Activated naive CD4-positive, alpha-beta T cell treated with anti-CD3 and anti-CD28 coated beads, Interleukin-2, amount 50 U/mL, for 16 hours (primary cell): ENCODE measurements around the gene LRP3.
"Not testable (repeated sequence)": the region's sequence is repeated elsewhere in the genome, so short reads cannot be mapped to it uniquely, and the experiment has no call there.

Source experiments
- DNase-seq: peaks from one replicate; pipeline ENCODE4 v3.0.0-alpha.2; 2020

The LRP3 gene

DNA sequence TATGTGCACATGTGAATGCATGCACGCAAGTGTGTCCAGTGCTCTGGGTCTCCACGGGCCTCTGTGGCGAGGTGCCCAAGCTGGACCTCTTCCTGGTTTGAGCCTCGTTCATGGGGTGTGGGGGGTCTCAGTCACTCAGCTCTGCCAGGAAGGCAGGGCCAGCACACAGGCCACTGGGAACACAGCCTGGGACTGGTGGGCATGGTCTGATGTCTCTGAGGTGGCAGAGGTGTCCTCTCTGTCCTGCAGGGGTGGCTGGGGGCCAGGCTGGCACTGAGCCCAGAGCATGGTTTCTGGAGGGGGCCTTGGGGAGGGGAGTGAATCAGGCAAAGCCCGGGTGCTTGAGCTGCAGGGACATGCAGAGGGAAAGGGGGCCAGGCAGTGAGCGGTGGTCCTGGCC lies 9.4 kb downstream of the LRP3 start:
- no peak for DNase-seq

DNA sequence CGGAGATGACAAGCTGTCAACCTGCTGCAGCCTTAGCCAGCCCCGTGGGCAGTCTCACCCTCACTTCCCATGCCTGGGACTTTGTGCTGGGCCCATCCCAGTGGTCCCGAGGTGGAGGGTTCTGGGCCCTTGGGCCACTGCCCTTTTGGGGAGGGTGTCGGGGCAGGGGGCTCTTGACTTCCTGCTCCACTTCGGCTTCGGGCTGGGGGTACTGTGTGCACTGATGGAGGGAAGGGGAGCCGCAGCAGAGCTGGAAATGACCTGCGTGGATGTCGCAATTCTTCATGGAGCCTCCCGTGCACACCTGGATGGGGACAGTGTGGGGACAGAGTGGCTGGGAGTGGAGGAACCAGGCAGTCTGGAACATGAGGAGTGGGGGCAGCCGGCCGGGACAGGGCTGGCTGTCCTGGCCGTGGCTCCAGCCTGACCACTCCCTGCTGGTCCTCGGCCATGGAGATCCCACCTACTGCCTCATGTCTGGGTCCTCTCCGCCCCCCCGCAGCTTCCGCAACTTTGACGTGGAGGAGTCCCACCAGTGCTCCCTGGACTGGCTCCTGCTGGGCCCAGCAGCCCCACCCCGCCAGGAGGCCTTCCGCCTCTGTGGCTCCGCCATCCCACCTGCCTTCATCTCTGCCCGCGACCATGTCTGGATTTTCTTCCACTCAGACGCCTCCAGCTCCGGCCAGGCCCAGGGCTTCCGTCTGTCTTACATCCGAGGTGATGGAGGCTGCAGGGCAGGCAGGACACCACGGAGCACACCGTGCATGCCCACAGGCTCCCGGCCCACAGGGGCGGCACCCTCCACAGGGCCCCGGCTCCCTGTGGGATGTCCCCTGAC lies 10.2 kb downstream of the LRP3 start:
- DNase-seq = no peak

DNA sequence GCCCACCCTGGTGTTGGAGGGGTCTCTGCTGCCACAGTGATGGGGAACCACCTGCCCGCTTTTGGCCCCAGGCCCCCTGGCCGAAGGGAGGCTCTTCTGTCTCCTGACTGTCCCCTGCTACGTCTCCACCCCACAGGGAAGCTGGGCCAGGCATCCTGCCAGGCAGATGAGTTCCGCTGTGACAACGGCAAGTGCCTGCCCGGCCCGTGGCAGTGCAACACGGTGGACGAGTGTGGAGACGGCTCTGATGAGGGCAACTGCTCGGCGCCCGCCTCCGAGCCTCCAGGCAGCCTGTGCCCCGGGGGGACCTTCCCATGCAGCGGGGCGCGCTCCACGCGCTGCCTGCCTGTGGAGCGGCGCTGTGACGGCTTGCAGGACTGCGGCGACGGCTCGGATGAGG lies 11.0 kb downstream of the LRP3 start:
- DNase-seq = no peak

DNA sequence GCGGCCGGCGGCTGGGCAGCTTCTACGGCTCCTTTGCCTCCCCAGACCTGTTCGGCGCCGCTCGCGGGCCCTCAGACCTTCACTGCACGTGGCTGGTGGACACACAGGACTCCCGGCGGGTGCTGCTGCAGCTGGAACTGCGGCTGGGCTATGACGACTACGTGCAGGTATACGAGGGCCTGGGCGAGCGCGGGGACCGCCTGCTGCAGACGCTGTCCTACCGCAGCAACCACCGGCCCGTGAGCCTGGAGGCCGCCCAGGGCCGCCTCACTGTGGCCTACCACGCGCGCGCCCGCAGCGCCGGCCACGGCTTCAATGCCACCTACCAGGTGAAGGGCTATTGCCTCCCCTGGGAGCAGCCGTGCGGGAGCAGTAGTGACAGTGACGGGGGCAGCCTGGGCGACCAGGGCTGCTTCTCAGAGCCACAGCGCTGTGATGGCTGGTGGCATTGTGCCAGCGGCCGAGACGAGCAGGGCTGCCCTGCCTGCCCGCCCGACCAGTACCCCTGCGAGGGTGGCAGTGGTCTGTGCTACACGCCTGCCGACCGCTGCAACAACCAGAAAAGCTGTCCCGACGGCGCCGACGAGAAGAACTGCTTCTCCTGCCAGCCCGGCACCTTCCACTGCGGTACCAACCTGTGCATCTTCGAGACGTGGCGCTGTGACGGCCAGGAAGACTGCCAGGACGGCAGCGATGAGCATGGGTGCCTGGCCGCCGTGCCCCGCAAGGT lies 11.6 kb downstream of the LRP3 start:
- no peak for DNase-seq

DNA sequence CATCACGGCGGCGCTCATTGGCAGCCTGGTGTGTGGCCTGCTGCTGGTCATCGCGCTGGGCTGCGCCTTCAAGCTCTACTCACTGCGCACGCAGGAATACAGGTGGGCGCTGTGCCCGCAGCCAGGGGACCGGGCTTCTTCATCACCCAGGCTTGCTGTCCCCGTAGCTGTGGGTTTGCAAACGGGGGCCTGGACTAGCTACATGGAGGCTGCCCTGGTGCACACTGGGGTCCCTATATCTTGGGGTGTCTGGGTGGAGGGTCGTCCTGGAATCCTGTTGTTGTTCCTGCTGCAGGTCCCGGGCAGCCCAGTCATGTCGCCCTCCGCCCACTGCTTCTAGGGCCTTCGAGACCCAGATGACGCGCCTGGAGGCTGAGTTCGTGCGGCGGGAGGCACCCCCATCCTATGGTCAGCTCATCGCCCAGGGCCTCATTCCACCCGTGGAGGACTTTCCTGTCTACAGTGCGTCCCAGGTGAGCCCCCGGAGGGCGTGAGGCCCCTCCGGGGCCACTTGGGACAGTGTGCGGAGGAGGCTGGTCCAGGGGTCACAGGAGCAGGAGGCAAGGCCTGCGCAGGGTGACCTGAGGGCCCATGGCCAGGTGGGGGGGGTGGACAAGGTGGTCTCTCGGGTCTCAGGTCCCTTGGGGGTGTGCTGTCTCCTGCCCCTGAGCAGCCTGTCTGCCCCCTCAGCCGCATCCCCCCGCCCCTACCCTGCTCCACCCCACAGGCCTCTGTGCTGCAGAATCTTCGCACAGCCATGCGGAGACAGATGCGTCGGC lies 12.3 kb downstream of the LRP3 start:
- DNase-seq = no peak

DNA sequence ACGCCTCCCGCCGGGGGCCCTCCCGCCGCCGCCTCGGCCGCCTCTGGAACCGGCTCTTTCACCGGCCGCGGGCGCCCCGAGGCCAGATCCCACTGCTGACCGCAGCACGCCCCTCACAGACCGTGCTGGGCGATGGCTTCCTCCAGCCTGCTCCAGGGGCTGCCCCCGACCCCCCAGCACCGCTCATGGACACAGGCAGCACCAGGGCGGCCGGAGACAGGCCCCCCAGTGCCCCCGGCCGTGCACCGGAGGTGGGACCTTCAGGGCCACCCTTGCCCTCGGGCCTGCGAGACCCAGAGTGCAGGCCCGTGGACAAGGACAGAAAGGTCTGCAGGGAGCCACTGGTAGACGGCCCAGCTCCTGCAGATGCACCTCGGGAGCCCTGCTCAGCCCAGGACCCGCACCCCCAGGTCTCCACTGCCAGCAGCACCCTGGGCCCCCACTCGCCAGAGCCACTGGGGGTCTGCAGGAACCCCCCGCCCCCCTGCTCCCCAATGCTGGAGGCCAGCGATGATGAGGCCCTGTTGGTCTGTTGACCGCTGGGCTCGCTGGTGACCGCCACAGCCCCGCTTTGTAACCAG lies 13.0 kb downstream of the LRP3 start:
- DNase-seq = no peak

DNA sequence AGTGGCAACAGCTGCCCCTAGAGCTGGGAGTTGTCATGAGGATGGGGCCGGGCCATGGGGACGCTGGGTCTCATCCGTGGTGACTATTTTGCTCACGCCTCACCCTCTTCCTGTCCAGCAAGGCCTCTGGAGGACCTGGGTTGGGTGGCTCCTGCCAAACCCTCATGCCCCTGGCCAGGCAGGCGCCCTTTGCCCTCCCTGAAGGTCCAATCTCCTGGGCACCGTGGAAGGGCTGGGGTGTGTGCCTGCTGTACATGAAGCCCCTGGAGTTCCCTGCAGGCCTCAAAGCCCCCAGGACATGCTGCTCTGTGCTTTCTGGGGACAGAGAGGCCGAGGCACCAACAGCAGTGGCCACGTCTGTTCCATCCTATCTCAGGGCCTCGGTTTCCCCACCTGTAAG lies 13.8 kb downstream of the LRP3 start:
- no peak for DNase-seq

DNA sequence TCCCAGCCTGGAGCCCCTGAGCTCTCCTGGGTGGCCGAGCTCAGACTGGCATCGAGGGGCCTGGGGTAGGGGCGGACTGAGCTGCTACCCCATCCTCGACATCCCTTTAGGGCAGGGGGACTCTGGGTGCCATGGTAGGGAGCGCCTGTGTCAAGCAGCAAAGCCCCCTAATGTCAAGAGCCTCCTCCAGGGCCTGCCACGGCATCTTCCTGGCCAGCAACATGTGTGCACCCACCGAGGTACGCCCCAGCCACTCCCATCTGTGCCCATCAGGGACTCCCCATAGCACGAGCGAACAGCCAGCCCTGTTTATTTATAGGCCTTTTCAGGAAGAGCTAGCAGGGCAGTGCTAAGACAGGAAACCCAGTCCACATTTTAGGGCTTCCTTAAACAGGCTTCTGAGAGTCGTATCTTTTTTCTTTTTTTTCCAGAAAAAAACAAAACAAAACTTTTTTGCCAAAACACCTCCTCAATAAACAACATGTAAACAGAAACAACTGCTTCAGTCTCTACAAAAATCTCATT lies 14.3 kb downstream of the LRP3 start:
- DNase-seq = no peak

DNA sequence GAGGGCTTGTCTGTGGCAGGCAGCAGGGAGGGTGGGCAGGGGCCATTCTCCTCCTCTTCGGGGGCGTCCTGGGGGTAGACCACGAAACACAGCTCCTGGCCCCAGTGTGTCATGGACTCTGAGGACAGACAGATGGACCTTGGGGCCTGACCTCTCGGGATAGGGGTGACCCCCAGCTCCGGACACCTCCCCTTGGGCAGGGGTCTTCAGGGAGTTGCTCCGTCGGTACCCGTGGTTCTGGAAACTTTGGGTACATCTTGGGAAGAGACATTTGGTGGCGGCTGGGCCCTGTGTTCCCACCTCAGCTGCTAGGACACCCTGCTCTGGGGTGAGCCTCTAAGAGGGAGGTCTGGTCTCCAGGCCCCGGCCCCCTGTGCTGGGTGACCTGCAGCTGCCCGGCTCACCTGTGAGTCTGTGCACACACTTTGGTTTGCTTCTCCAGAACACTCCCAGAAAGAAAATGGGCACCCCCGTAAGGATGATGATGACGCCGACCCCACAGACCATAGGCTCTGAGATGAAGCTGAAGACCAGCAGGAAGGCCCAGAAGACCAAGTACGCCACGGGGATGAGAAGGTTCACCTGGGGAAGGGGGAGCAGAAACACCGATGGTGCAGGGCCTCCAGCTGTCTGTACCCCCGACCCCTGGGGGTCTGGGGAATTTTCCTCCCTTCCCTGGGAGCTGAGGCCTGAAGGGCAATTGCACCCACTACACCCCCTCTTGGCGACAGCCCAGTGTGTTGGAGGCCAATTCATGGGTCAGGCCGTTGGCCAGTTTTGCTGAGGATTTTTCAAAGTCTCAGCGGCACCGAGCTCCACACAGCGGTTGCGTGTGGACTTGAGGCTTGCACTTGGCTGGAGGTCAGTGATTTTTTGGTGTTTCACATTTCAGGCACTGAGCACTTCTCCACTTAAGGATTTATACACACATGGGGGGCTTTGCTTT lies 15.0 kb downstream of the LRP3 start:
- no peak for DNase-seq

DNA sequence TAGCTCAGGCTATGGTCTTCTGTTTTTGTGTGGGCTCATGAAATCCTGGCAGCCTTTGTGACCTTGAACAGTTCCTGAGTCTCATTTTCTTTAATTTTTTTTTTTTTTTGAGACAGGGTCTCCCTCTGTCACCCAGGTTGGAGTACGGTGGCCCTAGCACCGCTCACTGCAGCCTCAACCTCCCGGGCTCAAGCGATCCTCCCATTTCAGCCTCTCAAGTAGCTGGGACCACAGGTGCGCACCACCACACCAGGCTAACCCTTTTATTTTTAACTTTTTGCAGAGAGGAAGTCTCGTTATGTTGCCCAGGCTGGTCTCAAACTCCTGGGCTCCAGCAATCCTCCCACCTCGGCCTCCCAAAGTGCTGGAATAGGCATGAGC lies 15.7 kb downstream of the LRP3 start:
- DNase-seq = not testable (repeated sequence)

DNA sequence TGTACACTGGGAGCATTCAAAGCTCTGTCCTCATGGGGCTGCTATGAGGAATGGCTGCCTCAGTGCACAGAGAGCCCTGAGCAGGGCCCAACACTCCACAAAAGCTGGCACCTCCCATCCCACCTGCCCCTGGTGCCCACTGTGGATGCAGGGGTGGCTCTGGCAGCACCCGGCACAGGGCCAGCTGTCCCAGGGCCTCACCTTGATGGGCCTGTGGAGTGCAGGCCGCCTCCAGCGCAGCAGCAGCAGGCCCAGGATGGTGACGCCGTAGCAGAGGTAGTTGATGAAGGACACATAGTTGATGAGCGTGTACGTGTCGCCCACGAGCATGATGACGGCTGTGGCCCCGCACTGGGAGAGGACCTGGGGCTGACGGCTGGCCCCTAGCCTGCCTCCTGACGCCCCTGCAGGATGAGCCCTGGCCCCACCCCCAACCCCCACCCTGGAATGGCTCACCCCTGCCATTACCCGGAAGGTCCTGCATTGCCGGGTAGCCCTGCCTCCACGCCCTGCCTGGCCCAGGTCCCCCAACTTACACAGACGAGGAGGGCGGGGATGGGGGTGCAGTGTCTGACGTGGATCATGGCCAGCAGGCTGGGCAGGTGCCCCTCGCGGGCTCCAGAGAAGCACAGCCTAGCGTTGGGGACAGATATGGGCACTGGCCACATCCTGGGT lies 16.3 kb downstream of the LRP3 start:
- no peak for DNase-seq

DNA sequence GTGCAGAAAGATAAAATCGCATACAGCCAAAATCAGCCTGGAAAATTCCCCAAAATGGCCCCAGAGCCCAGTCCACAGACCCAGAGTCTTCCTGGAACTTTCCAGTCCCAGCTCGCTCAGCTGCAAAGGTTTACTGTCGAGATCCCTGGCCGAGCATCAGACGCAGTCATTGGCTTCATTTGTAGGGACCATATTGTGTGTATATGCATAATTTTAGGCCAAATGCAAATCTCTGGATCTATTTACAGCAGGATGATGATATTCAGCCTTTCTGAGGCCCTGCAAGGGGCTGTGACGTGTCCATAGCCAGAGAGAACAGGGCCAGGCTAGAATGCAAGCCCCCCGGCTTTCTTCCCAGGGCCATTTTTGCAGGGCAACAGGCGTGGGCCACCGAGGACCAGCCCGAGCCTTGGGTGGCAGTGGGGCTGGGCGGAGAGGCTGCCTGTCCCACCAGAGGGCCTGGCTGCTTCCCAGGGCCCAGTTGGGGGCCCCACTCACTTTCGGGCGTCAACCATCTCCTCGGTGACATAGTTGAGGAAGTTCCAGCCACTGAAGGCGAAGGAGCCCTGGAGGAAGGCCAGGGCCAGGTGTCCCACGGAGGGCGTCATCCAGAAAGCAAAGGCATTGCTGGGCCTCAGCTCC lies 17.8 kb downstream of the LRP3 start:
- no peak for DNase-seq

DNA sequence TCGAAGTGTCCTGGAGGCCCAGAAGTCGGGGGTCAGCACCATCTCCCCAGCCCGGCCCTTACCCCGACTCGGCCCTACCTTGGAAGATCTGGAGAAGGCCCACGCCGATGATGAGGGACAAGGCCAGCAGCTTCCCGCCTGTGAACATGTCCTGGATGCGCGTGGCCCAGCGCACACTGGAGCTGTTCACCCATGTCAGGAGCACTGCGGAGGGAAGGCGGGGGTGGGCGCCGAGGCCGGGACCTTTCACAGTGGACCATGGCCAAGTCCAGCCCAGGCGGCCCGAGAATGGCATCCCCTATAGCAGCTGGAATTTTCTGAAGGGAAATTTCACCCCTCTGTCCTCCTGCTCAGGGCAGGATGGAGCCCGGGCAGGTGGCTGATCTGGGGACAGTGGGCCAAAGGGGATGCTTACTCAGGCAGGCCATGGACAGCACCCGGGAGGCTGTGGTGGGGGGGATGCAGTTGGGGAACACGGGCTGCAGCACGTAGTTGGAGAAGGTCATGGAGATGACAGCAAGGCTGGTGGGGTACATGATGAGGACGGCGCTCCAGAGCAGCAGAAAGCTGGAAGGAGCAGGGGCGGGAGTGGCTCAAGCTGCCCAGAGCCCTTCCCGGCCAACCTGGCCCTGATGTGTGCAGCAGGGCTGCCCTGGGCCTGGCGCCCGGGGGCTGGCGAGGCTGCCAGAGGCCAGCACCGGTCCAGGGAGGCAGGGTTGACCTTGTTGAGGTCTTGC lies 18.5 kb downstream of the LRP3 start:
- no peak for DNase-seq

DNA sequence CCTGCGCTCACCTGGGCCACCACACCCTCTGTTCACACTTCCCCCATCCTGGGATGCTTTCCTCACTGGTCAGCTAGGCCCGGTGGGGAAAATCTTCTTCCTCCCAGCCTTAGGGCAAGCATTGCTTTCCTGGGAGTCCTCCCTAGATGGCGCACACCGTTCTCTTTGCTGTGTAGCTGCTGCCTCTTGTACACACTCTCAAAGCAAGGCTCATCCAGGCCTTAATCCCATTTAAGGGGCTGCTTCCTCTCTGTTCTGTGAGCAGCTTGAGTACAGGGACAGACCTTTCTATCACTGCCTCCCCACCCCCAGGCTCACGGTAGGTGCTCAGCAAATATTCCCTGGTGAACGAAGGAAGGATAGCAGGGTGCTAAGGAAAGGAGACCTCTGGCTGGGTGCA lies 20.5 kb downstream of the LRP3 start:
- no peak for DNase-seq

DNA sequence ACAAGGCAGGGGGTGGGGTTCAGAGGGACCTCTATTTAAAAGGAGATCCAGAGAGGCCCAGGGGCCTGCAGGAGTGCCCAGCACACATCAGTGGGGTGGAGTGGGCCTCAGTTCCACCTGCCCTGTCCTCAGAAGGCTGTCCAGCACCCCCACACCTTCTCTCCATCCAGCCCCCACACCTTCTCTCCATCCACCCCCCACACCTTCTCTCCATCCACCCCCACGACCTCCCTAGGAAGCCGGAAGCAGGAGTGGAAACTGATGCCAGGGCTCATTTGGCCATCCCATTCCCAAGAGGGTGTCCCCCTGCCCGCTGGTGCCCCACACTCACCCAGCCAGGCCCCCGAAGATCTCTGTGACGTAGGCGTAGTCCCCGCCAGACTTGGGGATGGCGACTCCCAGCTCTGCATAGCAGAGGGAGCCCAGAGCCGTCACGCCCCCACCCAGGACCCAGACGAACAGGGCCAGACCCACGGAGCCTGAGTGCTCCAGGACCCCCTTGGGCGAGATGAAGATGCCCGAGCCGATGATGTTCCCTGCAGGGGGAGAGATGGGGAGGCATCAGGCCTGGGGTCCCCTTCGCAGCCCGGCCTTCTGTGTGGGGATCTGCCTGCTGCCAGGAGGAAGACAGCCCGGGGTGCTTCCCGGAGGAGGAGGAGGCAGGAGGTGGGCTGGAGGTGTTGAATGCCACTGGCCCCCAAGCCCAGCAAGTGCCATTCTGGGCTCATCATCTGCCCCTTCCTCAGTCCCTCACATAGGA lies 21.5 kb downstream of the LRP3 start:
- DNase-seq = no peak

DNA sequence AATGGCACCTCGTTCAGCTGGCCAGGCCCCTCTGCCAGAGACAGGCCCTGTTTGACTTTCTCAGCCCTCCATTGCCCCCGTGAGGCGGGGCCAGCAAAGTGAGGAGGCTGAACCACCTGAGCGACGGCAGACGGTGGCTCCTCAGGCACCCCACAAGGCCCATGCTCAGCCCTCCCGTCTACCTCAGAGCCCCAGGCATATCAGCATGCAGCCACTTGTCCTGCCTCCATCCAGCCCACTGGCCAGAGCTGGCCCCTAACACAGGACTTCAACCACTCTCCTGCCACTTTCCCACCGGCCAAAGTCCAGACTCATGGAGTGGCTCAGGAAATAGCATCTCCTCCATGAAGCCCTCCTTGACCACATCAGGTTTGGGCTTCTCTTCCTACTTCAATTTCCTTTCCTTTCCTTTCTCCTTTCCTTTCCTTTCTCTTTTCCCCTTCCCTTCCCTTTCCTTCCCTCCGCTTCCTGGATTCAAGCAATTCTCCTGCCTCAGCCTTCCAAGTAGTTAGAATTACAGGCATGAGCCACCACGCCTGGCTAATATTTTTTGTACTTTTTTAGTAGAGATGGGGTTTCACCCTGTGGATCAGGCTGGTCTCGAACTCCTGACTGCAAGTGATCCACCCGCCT lies 22.2 kb downstream of the LRP3 start:
- DNase-seq = no peak

DNA sequence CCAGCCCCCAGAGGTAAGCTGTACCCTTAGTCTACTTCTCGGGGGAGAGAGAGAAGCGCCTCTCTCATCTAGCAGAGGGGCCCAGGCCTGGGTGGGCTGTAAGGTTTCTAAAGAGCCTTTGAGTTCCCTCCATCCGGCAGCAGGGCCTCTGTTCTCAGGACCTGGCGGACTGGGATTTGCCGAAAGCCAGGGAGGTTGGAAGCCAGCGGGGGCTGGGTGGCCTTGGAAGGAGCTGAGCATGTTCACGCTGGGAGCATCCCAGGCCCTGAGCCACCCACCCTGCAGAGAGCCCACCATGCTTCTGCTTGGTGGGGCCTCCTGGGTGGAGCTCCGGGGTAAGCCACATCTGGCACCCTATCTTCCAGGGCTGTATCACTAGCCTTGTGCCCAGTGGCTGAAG lies 23.8 kb downstream of the LRP3 start:
- DNase-seq = no peak

DNA sequence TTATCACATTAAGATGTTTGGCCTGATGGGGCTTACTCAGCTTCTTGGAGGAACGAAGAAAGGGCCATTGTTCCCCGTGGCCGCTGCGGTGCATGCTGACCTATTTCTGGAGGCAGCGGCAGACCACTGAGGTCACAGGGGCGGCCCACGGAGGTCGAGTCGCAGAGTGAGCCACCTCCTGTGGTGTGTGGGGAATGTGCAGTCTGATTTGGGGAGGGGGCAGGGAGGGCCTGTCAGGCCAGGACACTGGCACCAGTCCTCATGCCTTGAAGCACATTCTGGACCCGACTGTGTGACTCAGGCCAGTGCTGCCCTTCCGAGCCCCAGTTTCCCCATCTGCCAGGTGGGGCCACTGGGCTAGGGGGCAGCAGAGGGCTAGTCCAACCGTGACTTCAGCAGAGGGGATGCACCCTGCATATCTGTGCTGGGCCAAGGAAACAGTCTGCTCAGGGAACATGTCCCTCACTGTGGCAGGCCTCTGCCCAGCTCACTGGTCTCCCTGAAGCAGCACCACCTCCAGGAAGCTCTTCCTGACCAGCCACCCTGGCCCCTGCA lies 25.2 kb downstream of the LRP3 start:
- no peak for DNase-seq
